Upper lobe of left lung (tissue), 6 donors: Measurements from ENCODE around the gene UPK3A. TPM values are rescaled to one million over a fixed set of nuclear protein-coding genes. Genes with fewer than 3 reads are reported as not detected.

Source experiments
- ATAC-seq, 2 donors: fragments of 200-7000 bp; cut with Tn5 transposase; one replicate each; pipeline ENCODE4 v1.9.1; 2022; ENCODE audit warnings: mild to moderate bottlenecking in 2 of 2, moderate library complexity in 2 of 2; ENCODE audit not compliant: low FRiP score in 2 of 2
- DNase-seq, 2 donors: peaks; one replicate each; pipeline ENCODE4 v3.0.0-alpha.2; 2019 to 2020
- H3K27ac ChIP-seq, 4 donors: fragments of 200-600 bp; sonication (generic); one replicate each; pipeline ENCODE4 v1.5.1; 2016 to 2019
- H3K27me3 ChIP-seq, 4 donors: fragments of 200-600 bp; sonication (generic); one replicate each; pipeline ENCODE4 v1.5.1; 2017 to 2019
- H3K36me3 ChIP-seq, 4 donors: fragments of 200-600 bp; sonication (generic); one replicate each; pipeline ENCODE4 v1.5.1; 2016 to 2019
- H3K4me1 ChIP-seq, 4 donors: fragments of 200-600 bp; sonication (generic); one replicate each; pipeline ENCODE4 v1.5.1; 2018 to 2019
- H3K4me3 ChIP-seq, 4 donors: fragments of 200-600 bp; sonication (generic); one replicate each; pipeline ENCODE4 v1.5.1; 2017 to 2019; ENCODE audit warnings: mild to moderate bottlenecking in 2 of 4, moderate library complexity in 1 of 4
- H3K9me3 ChIP-seq, 4 donors: fragments of 200-600 bp; sonication (generic); one replicate each; pipeline ENCODE4 v1.5.1; 2018 to 2019
- EP300 ChIP-seq, 4 donors: sonication (generic); formaldehyde crosslinking; IDR thresholded peaks; one replicate each; pipeline ENCODE4 v1.5.1; 2017; ENCODE audit warnings: antibody characterized with exemption in 4 of 4, control low read depth in 2 of 4
- POLR2A ChIP-seq, 4 donors: fragments of 450-650 bp; IDR thresholded peaks; one replicate each; pipeline ENCODE4 v1.5.1; 2016 to 2017; ENCODE audit warnings: antibody characterized with exemption in 4 of 4, mild to moderate bottlenecking in 2 of 4
- POLR2AphosphoS5 ChIP-seq, 2 donors: sonication (generic); formaldehyde crosslinking; IDR thresholded peaks; one replicate each; pipeline ENCODE4 v1.5.1; 2017; ENCODE audit warnings: antibody characterized with exemption in 2 of 2
- WGBS, 2 donors: methylation state at CpG; one replicate each; pipeline ENCODE4 v1.1.5; 2017 to 2018; 5-methylcytosine and 5-hydroxymethylcytosine counted together
- total RNA-seq, 6 donors: library from RNA; depleted of rRNA in 4 of 6; stranded (reverse); fragments of >200 nt in 4 of 6; gene quantifications; one replicate each; pipeline versions ENCODE4 v1.1.0 to v1.2.1, GENCODE V29; 2016 to 2021
- TF ChIP-seq, protein P1 (sequence below), 6 experiments: fragments of 450-650 bp in 4 of 6; fragments of 200-600 bp in 2 of 6; sonication (generic) in 2 of 6; IDR thresholded peaks; one replicate each; pipeline ENCODE4 v1.5.1; 2016 to 2019; ENCODE audit warnings: antibody characterized with exemption in 6 of 6
- donor health status: DM: no; HTN: no; CAD: no; lungs with moderate emphysema.
- donor health status: DM: no; HTN: yes; CAD: no; lungs with severe emphysema.

The UPK3A gene
- total RNA-seq, 6 donors from 2014 or later: 0.44 TPM; not detected in 5

DNA sequence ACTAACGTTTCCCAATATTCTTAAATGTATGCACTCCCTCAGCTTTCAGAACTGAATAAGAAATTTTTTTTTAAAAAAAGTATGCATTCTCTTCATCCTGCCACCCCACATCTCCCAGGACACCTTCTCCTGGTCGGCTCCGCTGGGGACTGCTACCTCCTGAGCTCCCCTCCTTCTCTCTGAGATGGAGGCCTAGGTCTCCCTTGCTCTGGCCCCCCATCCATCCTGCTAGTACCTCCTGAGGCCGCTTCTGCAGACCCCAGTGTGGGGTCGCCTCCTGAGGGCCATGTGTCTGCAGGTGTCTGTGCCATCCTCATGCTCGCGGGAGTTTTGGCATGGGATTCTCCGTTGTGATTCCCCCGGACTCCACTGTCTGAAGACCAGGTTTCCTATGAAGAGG, 52.8 kb downstream of the UPK3A start:
- DNase-seq (no peak), ATAC-seq (no peak)
- H3K27me3 ChIP-seq: no peaks in the 10 kb centered on the region
- peaks cover 0 to 55% (median 33%) of the 10 kb centered on the region in 4 donors for H3K36me3 ChIP-seq
- H3K4me3 ChIP-seq: no peak overlapping the region
- peak overlapping the region in 2 of 4 donors; percentile 40 to 65 for H3K27ac ChIP-seq
- H3K9me3 ChIP-seq: no peaks in the 10 kb centered on the region
- no peak for TF ChIP-seq POLR2A (IDR thresholded peaks at IDR 0.05)
- TF ChIP-seq POLR2AphosphoS5 (IDR thresholded peaks at IDR 0.05): no peak
- TF ChIP-seq, protein P1, sequence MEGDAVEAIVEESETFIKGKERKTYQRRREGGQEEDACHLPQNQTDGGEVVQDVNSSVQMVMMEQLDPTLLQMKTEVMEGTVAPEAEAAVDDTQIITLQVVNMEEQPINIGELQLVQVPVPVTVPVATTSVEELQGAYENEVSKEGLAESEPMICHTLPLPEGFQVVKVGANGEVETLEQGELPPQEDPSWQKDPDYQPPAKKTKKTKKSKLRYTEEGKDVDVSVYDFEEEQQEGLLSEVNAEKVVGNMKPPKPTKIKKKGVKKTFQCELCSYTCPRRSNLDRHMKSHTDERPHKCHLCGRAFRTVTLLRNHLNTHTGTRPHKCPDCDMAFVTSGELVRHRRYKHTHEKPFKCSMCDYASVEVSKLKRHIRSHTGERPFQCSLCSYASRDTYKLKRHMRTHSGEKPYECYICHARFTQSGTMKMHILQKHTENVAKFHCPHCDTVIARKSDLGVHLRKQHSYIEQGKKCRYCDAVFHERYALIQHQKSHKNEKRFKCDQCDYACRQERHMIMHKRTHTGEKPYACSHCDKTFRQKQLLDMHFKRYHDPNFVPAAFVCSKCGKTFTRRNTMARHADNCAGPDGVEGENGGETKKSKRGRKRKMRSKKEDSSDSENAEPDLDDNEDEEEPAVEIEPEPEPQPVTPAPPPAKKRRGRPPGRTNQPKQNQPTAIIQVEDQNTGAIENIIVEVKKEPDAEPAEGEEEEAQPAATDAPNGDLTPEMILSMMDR (IDR thresholded peaks at IDR 0.05): no peak
- TF ChIP-seq EP300 (IDR thresholded peaks at IDR 0.05): no peak
- H3K4me1 ChIP-seq: peaks cover 13 to 18% (median 15%) of the 10 kb centered on the region in 4 donors
- WGBS, 2 donors: 68 to 75% methylated on average over 9 of the region's 9 CpGs

GRCh38 chr22:45338795-45339194, 54.0 kb downstream of the UPK3A start:
- Histone ChIP-seq H3K9me3 (no peaks in the 10 kb centered on the region), H3K4me1 (peaks cover 13 to 18% (median 15%) of the 10 kb centered on the region in 4 donors), H3K36me3 (peaks cover 0 to 45% (median 31%) of the 10 kb centered on the region in 4 donors), H3K27me3 (no peaks in the 10 kb centered on the region), H3K27ac (no peak overlapping the region), H3K4me3 (no peak overlapping the region)
- TF ChIP-seq POLR2AphosphoS5 (IDR thresholded peaks at IDR 0.05) (no peak), POLR2A (IDR thresholded peaks at IDR 0.05) (no peak), EP300 (IDR thresholded peaks at IDR 0.05) (no peak)
- TF ChIP-seq, protein P1 (IDR thresholded peaks at IDR 0.05): no peak
- no peak for DNase-seq
- no peak for ATAC-seq
- 88 to 96% methylated on average over 7 of the region's 7 CpGs for WGBS, 2 donors

GRCh38 chr22:45340323-45340722, 55.6 kb downstream of the UPK3A start:
- 80 to 83% methylated on average over 8 of the region's 8 CpGs for WGBS, 2 donors
- Histone ChIP-seq H3K27ac (no peak overlapping the region), H3K36me3 (peaks cover 0 to 30% (median 29%) of the 10 kb centered on the region in 4 donors)

GRCh38 chr22:45341498-45341897, 56.7 kb downstream of the UPK3A start:
- DNase-seq: no peak

More at GRCh38 chr22:45340323-45340722, 55.6 kb downstream of the UPK3A start:
- DNase-seq: no peak
- H3K27me3 ChIP-seq: no peaks in the 10 kb centered on the region
- H3K4me3 ChIP-seq: no peak overlapping the region
- H3K4me1 ChIP-seq: peaks cover 13 to 18% (median 15%) of the 10 kb centered on the region in 4 donors
- no peak for TF ChIP-seq POLR2AphosphoS5 (IDR thresholded peaks at IDR 0.05)
- no peak for TF ChIP-seq EP300 (IDR thresholded peaks at IDR 0.05)
- TF ChIP-seq POLR2A (IDR thresholded peaks at IDR 0.05): no peak
- TF ChIP-seq, protein P1 (IDR thresholded peaks at IDR 0.05): no peak
- ATAC-seq: no peak
- no peaks in the 10 kb centered on the region for H3K9me3 ChIP-seq

More at GRCh38 chr22:45341498-45341897, 56.7 kb downstream of the UPK3A start:
- Histone ChIP-seq H3K27me3 (no peaks in the 10 kb centered on the region), H3K4me3 (no peak overlapping the region), H3K27ac (no peak overlapping the region), H3K4me1 (peaks cover 8 to 17% (median 10%) of the 10 kb centered on the region in 4 donors), H3K9me3 (no peaks in the 10 kb centered on the region), H3K36me3 (peaks cover 0 to 27% (median 26%) of the 10 kb centered on the region in 4 donors)
- ATAC-seq: no peak
- TF ChIP-seq EP300 (IDR thresholded peaks at IDR 0.05) (no peak), POLR2A (IDR thresholded peaks at IDR 0.05) (no peak), POLR2AphosphoS5 (IDR thresholded peaks at IDR 0.05) (no peak)
- TF ChIP-seq, protein P1 (IDR thresholded peaks at IDR 0.05): no peak
- 61 to 79% methylated on average over 6 of the region's 6 CpGs for WGBS, 2 donors
